ENCODE results near the gene ZNF219. TPM values are rescaled to one million over a fixed set of nuclear protein-coding genes. Genes with fewer than 3 reads are reported as not detected.

Gene ZNF219
- total RNA-seq, 1 donor from 2014 or later = 111 TPM

DNA sequence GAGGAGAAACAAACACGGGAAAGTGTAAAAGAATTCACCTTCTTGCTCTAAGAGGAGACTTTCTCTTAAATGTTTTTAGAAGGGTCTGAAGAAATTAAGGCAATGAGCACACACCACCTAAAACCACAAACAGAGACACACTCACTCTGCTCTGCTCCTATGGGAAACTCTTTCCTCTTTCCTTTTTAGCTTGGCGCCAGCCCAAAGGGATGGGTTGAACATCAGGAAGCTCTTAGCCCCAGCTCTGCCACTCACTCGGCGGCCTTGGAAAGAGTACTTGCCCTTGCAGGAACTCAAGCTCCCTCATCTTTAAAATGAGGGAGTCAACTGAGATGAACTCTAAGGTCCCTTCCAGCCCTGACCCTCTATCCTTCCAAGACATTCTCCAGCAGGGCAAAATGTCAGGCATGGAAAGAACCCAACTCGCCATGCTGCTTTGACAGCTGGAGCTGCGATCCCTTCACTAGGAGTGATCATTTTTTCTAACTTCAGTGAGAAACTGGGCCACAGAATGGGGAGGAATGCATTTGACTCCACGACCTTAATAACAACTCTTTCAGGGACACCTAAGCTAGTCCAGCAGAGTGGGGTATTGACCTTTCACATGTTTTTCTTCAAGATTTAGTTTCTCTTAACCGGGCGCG lies 41.8 kb downstream of the ZNF219 start:
- TF ChIP-seq, protein P1, sequence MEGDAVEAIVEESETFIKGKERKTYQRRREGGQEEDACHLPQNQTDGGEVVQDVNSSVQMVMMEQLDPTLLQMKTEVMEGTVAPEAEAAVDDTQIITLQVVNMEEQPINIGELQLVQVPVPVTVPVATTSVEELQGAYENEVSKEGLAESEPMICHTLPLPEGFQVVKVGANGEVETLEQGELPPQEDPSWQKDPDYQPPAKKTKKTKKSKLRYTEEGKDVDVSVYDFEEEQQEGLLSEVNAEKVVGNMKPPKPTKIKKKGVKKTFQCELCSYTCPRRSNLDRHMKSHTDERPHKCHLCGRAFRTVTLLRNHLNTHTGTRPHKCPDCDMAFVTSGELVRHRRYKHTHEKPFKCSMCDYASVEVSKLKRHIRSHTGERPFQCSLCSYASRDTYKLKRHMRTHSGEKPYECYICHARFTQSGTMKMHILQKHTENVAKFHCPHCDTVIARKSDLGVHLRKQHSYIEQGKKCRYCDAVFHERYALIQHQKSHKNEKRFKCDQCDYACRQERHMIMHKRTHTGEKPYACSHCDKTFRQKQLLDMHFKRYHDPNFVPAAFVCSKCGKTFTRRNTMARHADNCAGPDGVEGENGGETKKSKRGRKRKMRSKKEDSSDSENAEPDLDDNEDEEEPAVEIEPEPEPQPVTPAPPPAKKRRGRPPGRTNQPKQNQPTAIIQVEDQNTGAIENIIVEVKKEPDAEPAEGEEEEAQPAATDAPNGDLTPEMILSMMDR (IDR thresholded peaks at IDR 0.05; ENCODE audit: unreplicated experiment) = no peak
- Mint-ChIP-seq H3K4me1 (ENCODE audit: low read depth) (peaks cover 40% of the 10 kb centered on the region), H3K27ac (no peak overlapping the region), H3K27me3 (no peaks in the 10 kb centered on the region), H3K9me3 (ENCODE audit: low read depth) (no peaks in the 10 kb centered on the region), H3K36me3 (ENCODE audit: insufficient read depth) (no peaks in the 10 kb centered on the region), H3K4me3 (ENCODE audit: low read depth) (no peak overlapping the region)
- DNase-seq (ENCODE audit: low spot score, unreplicated experiment) = no peak

- Mint-ChIP-seq H3K4me1 (ENCODE audit: low read depth) (peaks cover 31% of the 10 kb centered on the region), H3K27me3 (no peaks in the 10 kb centered on the region), H3K27ac (peak overlapping the region; percentile 88), H3K36me3 (ENCODE audit: insufficient read depth) (no peaks in the 10 kb centered on the region), H3K9me3 (ENCODE audit: low read depth) (no peaks in the 10 kb centered on the region), H3K4me3 (ENCODE audit: low read depth) (peak overlapping the region; percentile 34)
- no peak for DNase-seq (ENCODE audit: low spot score, unreplicated experiment)
- TF ChIP-seq, protein P1 (IDR thresholded peaks at IDR 0.05; ENCODE audit: unreplicated experiment) = no peak
Measured at GRCh38 chr14:21055432-21056117, 42.9 kb downstream of the ZNF219 start.

GRCh38 chr14:21054768-21055145 lies 43.7 kb downstream of the ZNF219 start:
- Mint-ChIP-seq H3K27ac (no peak overlapping the region), H3K27me3 (no peaks in the 10 kb centered on the region), H3K9me3 (ENCODE audit: low read depth) (no peaks in the 10 kb centered on the region), H3K36me3 (ENCODE audit: insufficient read depth) (no peaks in the 10 kb centered on the region), H3K4me3 (ENCODE audit: low read depth) (no peak overlapping the region), H3K4me1 (ENCODE audit: low read depth) (peaks cover 23% of the 10 kb centered on the region)
- TF ChIP-seq, protein P1 (IDR thresholded peaks at IDR 0.05; ENCODE audit: unreplicated experiment) = no peak
- no peak for DNase-seq (ENCODE audit: low spot score, unreplicated experiment)

DNA sequence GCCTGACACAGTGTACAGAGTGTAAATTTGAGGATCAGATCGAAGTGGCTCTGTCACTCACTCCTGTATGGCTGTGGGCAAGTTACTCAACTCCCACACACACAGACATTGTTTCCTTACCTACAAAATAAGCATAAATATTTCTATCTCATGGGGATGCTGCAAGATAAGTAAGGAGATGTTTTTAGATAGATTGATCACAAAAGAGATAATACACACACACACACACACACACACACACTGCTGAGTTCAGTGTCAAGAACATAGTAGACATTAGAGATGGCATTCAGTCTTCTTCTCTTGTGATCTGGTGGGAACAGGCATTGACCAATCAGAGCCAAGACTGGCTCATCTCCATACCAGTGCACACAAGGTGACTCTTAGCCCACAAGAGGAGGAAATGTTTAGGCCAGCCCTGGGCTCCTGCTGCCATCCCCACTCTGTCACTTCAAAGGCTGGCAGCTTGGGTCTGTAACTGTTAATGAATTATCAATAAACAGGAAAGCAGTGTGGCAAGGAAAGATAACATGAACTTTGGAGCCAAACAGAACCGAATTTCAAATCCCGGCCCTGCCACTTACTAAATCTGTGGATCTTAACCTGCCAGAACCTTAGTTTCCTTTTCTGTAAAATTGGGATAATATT lies 44.2 kb downstream of the ZNF219 start:
- DNase-seq (ENCODE audit: low spot score, unreplicated experiment) = no peak
- no peaks in the 10 kb centered on the region for H3K36me3 Mint-ChIP-seq (ENCODE audit: insufficient read depth)
- H3K4me1 Mint-ChIP-seq (ENCODE audit: low read depth) = peaks cover 23% of the 10 kb centered on the region
- H3K4me3 Mint-ChIP-seq (ENCODE audit: low read depth) = no peak overlapping the region
- H3K27ac Mint-ChIP-seq = peak overlapping the region; percentile 1
- H3K9me3 Mint-ChIP-seq (ENCODE audit: low read depth) = no peaks in the 10 kb centered on the region
- H3K27me3 Mint-ChIP-seq = no peaks in the 10 kb centered on the region
- TF ChIP-seq, protein P1 (IDR thresholded peaks at IDR 0.05; ENCODE audit: unreplicated experiment) = no peak

- Mint-ChIP-seq H3K27ac (no peak overlapping the region), H3K9me3 (ENCODE audit: low read depth) (no peaks in the 10 kb centered on the region), H3K27me3 (no peaks in the 10 kb centered on the region), H3K36me3 (ENCODE audit: insufficient read depth) (no peaks in the 10 kb centered on the region), H3K4me1 (ENCODE audit: low read depth) (peaks cover 26% of the 10 kb centered on the region), H3K4me3 (ENCODE audit: low read depth) (no peak overlapping the region)
- TF ChIP-seq, protein P1 (IDR thresholded peaks at IDR 0.05; ENCODE audit: unreplicated experiment) = no peak
- no peak for DNase-seq (ENCODE audit: low spot score, unreplicated experiment)
Measured at GRCh38 chr14:21053184-21054122, 45.0 kb downstream of the ZNF219 start.

Measured in progenitor cell of endocrine pancreas (in vitro differentiated cells).